Fibroblast of lung (primary cell): ENCODE data around the gene MYO1A.

Experiments used
- CTCF ChIP-seq, 2 donors: IDR thresholded peaks in 1 of 2; conservative IDR thresholded peaks in 1 of 2; 1 replicate in 1 of 2; 2 replicates in 1 of 2; pipeline ENCODE4 v1.5.1; 2011 to 2012; ENCODE audit warnings: low read length in 2 of 2, control low read depth in 1 of 2, inconsistent platforms in 1 of 2, low read depth in 1 of 2, mild to moderate bottlenecking in 1 of 2
- EZH2 ChIP-seq: IDR thresholded peaks from 2 replicates; pipeline ENCODE4 v1.5.1; 2012; ENCODE audit warnings: low read length, control low read depth, mild to moderate bottlenecking; ENCODE audit errors: missing control alignments

GRCh38 chr12:56983386-56983785 lies 66.5 kb downstream of the MYO1A start:
- TF ChIP-seq CTCF (conservative IDR thresholded peaks at IDR 0.05 in 1 of 2, IDR thresholded peaks at IDR 0.05 in 1 of 2; ENCODE audit: low read depth in 1 of 2, low read length in 2 of 2) (no peak), EZH2 (no peak)
